Spleen (tissue), 13 donors: ENCODE measurements around the gene C6orf163. TPM values are rescaled to one million over a fixed set of nuclear protein-coding genes. Genes with fewer than 3 reads are reported as not detected.
"Not testable (repeated sequence)": the region's sequence is repeated elsewhere in the genome, so short reads cannot be mapped to it uniquely, and the experiment has no call there.

Experiments used
- DNase-seq: peaks from one replicate; pipeline ENCODE4 v3.0.0-alpha.2; 2020
- H3K27ac ChIP-seq, 8 donors: fragments of 200-600 bp; sonication (generic) in 7 of 8; 1 replicate in 4 of 8; 2 replicates in 4 of 8; pipeline versions ENCODE4 v1.5.0 to v1.8.0; 2016 to 2021; ENCODE audit warnings: inconsistent platforms in 4 of 8, mild to moderate bottlenecking in 4 of 8, moderate library complexity in 1 of 8
- H3K27me3 ChIP-seq, 7 donors: fragments of 200-600 bp; sonication (generic) in 6 of 7; replicated peaks in 1 of 7; 1 replicate in 4 of 7; 2 replicates in 3 of 7; pipeline versions ENCODE4 v1.5.0 to v1.8.0; 2016 to 2021; ENCODE audit warnings: inconsistent platforms in 3 of 7, mild to moderate bottlenecking in 1 of 7
- H3K36me3 ChIP-seq, 6 donors: fragments of 200-600 bp; sonication (generic) in 5 of 6; 1 replicate in 4 of 6; 2 replicates in 2 of 6; pipeline versions ENCODE4 v1.5.0 to v1.8.0; 2016 to 2021; ENCODE audit warnings: inconsistent platforms in 2 of 6
- H3K4me1 ChIP-seq, 6 donors: fragments of 200-600 bp; sonication (generic) in 5 of 6; 1 replicate in 3 of 6; 2 replicates in 3 of 6; pipeline versions ENCODE4 v1.5.0 to v1.8.0; 2016 to 2021; ENCODE audit warnings: inconsistent platforms in 3 of 6
- H3K4me3 ChIP-seq, 8 donors: fragments of 200-600 bp; sonication (generic) in 7 of 8; 1 replicate in 4 of 8; 2 replicates in 4 of 8; pipeline versions ENCODE4 v1.5.0 to v1.8.0; 2016 to 2021; ENCODE audit warnings: inconsistent platforms in 4 of 8, mild to moderate bottlenecking in 4 of 8, moderate library complexity in 2 of 8
- H3K9me3 ChIP-seq, 8 donors: fragments of 200-600 bp; sonication (generic) in 7 of 8; 1 replicate in 4 of 8; 2 replicates in 4 of 8; pipeline versions ENCODE4 v1.5.0 to v1.8.0; 2016 to 2021; ENCODE audit warnings: inconsistent platforms in 4 of 8
- POLR2A ChIP-seq, 3 donors: fragments of 450-650 bp; IDR thresholded peaks; one replicate each; pipeline ENCODE4 v1.5.1; 2017; ENCODE audit warnings: antibody characterized with exemption in 3 of 3, mild to moderate bottlenecking in 1 of 3
- POLR2AphosphoS5 ChIP-seq, 3 donors: sonication (generic); formaldehyde crosslinking; IDR thresholded peaks; one replicate each; pipeline ENCODE4 v1.5.1; 2017; ENCODE audit warnings: antibody characterized with exemption in 3 of 3
- WGBS, 5 donors: extraction: QIAGEN DNeasy Blood & Tissue Kit in 3 of 5; methylation state at CpG; one replicate each; pipeline versions ENCODE4 v1.1.5 to v1.1.7; 2013 to 2018; 5-methylcytosine and 5-hydroxymethylcytosine counted together
- intact Hi-C: fragments of 100-400 bp; cut with DNase I; formaldehyde crosslinking; loops from one replicate; pipeline ENCODE4 v1.15.0; 2023; ENCODE audit warnings: low total_unique reads
- long read RNA-seq, 2 donors: transcript quantifications; one replicate each; lab custom pipeline, GENCODE V29; 2026
- polyA plus RNA-seq, 3 donors: library from polyadenylated mRNA; stranded (reverse); fragments of 200-250 nt; gene quantifications; one replicate each; pipeline ENCODE4 v1.2.1, GENCODE V29; 2013
- total RNA-seq, 7 donors: library from RNA; depleted of rRNA in 3 of 7; stranded (reverse); fragments of >200 nt in 3 of 7; fragmentation: NEBNext Ultra II Directional in 4 of 7; extraction: Animal tissue kit (Norgen Biotek cat#: 25700) in 4 of 7; gene quantifications; one replicate each; pipeline versions ENCODE4 v1.1.0 to v1.2.1, GENCODE V29; 2016 to 2021
- TF ChIP-seq, protein P1 (sequence below), 11 experiments: fragments of 200-600 bp in 7 of 11; fragments of 450-650 bp in 4 of 11; sonication (generic) in 4 of 11; IDR thresholded peaks in 8 of 11; conservative IDR thresholded peaks in 3 of 11; 1 replicate in 7 of 11; 2 replicates in 4 of 11; pipeline versions ENCODE4 v1.4.0 to v1.8.0; 2016 to 2021; ENCODE audit warnings: antibody characterized with exemption in 11 of 11, inconsistent platforms in 4 of 11, mild to moderate bottlenecking in 1 of 11
- donor health status: healthy with polysubstance abuse.
- donor health status: DM: no; HTN: no; CAD: no; lungs with moderate emphysema.
- donor health status: DM: no; HTN: no; CAD: no.
- donor health status: Bipolar disorder and iron deficiency.
- donor health status: healthy.
- donor health status: DM: no; HTN: no; CAD: no.
- donor health status: DM: yes; HTN: yes; CAD: no.

The C6orf163 gene
- total RNA-seq (10 to 100 TPM in 1 of 7 donors, 1 to 10 TPM in 6; 2.9 to 13.2 (median 6.1) TPM), polyA plus RNA-seq (1 to 10 TPM in 2 of 3 donors, under 1 TPM in 1; 0.59 to 2.7 (median 2.7) TPM)
- long read RNA-seq, donor 1, result 0 reads
- long read RNA-seq, donor 2, result 0 reads

DNA sequence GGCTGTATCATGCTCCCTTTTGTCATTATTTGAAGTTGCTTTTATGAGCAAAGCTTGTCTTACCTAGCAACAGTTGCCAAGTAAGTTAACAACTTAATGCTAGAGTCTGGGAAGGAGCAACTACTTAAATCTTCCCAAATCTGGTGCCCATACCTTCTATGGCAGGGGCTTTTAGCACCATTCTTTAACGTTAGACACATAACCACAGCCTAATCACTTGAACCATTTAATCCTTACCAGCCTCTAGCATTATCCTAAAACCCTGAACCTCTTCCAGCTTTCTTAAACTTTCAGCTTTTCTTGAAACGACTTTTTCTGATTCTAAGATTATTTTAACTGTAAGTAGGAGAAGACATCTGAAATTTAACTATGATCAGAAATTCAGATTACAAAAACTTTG lies at the start of gene C6orf163:
C6orf163 (plus strand) TSS at position 83 of the 400 bp plus-strand sequence; CDS start at position 370, 287 bp downstream.
- no peaks in the 10 kb centered on the region for H3K27me3 ChIP-seq
- intact Hi-C loops, result no loop called here
- TF ChIP-seq POLR2AphosphoS5 (IDR thresholded peaks at IDR 0.05) (no peak), POLR2A (IDR thresholded peaks at IDR 0.05) (no peak)
- TF ChIP-seq, protein P1, sequence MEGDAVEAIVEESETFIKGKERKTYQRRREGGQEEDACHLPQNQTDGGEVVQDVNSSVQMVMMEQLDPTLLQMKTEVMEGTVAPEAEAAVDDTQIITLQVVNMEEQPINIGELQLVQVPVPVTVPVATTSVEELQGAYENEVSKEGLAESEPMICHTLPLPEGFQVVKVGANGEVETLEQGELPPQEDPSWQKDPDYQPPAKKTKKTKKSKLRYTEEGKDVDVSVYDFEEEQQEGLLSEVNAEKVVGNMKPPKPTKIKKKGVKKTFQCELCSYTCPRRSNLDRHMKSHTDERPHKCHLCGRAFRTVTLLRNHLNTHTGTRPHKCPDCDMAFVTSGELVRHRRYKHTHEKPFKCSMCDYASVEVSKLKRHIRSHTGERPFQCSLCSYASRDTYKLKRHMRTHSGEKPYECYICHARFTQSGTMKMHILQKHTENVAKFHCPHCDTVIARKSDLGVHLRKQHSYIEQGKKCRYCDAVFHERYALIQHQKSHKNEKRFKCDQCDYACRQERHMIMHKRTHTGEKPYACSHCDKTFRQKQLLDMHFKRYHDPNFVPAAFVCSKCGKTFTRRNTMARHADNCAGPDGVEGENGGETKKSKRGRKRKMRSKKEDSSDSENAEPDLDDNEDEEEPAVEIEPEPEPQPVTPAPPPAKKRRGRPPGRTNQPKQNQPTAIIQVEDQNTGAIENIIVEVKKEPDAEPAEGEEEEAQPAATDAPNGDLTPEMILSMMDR (IDR thresholded peaks at IDR 0.05 in 8 of 11, conservative IDR thresholded peaks at IDR 0.05 in 3 of 11), result no peak
- no peaks in the 10 kb centered on the region for H3K9me3 ChIP-seq
- H3K36me3 ChIP-seq, result peaks cover 0 to 22% (median 0%) of the 10 kb centered on the region in 6 donors
- no peak for DNase-seq
- WGBS, 5 donors, result 84 to 93% (median 92%) methylated on average over 2 of the region's 2 CpGs
- peaks cover 0 to 10% (median 0%) of the 10 kb centered on the region in 6 donors for H3K4me1 ChIP-seq
- H3K27ac ChIP-seq, result no peak within 1 kb of the TSS
- H3K4me3 ChIP-seq, result no peak within 1 kb of the TSS

DNA sequence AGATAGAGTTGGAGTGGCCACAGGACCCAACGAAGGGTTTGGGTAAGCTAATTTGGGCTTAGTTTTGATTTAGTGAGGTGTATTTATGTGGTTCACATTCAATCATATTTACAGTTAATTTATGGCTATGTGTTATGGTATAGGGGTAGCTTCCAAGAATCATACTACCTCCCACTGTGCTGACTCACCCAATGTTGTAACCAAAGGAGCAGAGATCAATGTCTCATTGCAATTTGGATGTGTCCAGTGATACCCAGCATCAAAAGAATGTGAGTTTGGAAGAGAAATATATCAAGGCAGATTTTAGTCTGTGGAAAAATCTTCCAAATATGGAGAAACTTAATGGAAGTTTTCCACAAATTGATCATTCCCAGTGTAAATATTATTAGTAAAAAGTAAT lies 47.5 kb upstream of the C6orf163 start:
- no peak overlapping the region for H3K4me3 ChIP-seq
- peaks cover 0 to 4% (median 0%) of the 10 kb centered on the region in 8 donors for H3K9me3 ChIP-seq
- H3K36me3 ChIP-seq, result no peaks in the 10 kb centered on the region
- no peak overlapping the region for H3K27ac ChIP-seq
- 24 to 42% (median 36%) methylated on average over 1 of the region's 1 CpG for WGBS, 5 donors
- TF ChIP-seq POLR2AphosphoS5 (IDR thresholded peaks at IDR 0.05), result no peak
- TF ChIP-seq, protein P1 (IDR thresholded peaks at IDR 0.05 in 8 of 11, conservative IDR thresholded peaks at IDR 0.05 in 3 of 11), result no peak
- no peak for TF ChIP-seq POLR2A (IDR thresholded peaks at IDR 0.05)
- peaks cover 0 to 41% (median 0%) of the 10 kb centered on the region in 7 donors for H3K27me3 ChIP-seq
- intact Hi-C loops, result no loop called here
- no peaks in the 10 kb centered on the region for H3K4me1 ChIP-seq
- DNase-seq, result no peak

DNA sequence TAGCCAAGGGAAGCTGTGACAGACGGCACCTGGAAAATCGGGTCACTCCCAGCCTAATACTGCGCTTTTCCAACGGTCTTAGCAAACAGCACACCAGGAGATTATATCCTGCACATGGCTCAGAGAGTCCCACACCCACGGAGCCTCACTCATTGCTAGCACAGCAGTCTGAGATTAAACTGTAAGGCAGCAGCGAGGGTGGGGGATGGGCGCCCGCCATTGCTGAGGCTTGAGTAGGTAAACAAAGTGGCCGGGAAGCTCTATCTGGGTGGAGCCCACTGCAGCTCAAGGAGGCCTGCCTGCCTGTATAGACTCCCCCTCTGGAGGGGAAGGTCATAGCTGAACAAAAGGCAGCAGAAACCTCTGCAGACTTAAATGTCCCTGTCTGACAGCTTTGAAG lies 43.3 kb upstream of the C6orf163 start:
- H3K9me3 ChIP-seq, intact Hi-C loops, H3K4me1 ChIP-seq, H3K4me3 ChIP-seq, DNase-seq, H3K27ac ChIP-seq, H3K36me3 ChIP-seq: not testable (repeated sequence)
- 85 to 90% (median 87%) methylated on average over 4 to 9 of the region's 9 CpGs for WGBS, 5 donors
- H3K27me3 ChIP-seq, result peaks cover 0 to 31% (median 0%) of the 10 kb centered on the region in 7 donors

DNA sequence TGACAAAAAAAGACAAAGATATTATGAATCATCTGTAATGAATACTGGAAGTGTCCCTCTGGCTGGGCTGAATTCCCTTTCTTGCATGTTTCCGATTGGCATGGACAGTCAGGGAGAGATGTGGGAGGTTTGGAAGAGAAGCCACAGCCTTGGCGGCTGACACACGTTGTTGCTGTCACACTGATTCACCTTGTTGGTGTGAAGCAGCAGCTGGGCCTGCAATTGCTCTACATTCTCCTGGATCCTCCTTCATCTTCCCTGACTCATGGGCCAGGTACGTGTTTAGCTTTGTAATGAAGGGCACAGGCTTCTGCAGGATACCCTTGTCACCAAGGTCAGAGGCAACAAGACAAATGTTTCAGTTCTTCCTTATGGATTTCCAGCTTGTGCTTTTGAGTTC lies 35.6 kb upstream of the C6orf163 start:
- TF ChIP-seq, protein P1 (IDR thresholded peaks at IDR 0.05 in 8 of 11, conservative IDR thresholded peaks at IDR 0.05 in 3 of 11), result no peak
- TF ChIP-seq POLR2A (IDR thresholded peaks at IDR 0.05), result no peak
- no peak for TF ChIP-seq POLR2AphosphoS5 (IDR thresholded peaks at IDR 0.05)
- no peaks in the 10 kb centered on the region for H3K27me3 ChIP-seq
- no peak for DNase-seq
- peaks cover 0 to 15% (median 0%) of the 10 kb centered on the region in 8 donors for H3K9me3 ChIP-seq
- H3K4me1 ChIP-seq, result no peaks in the 10 kb centered on the region
- WGBS, 5 donors, result 60 to 78% (median 71%) methylated on average over 4 of the region's 4 CpGs
- intact Hi-C loops, result no loop called here
- H3K27ac ChIP-seq, result no peak overlapping the region
- no peak overlapping the region for H3K4me3 ChIP-seq
- no peaks in the 10 kb centered on the region for H3K36me3 ChIP-seq
